Dedifferentiated amniotic fluid mesenchymal stem cell (primary cell): Measurements from ENCODE around the gene MAP2K5.
"Not testable (repeated sequence)": the region's sequence is repeated elsewhere in the genome, so short reads cannot be mapped to it uniquely, and the experiment has no call there.

Experiments
- DNase-seq: peaks from one replicate; pipeline ENCODE4 v3.0.0-alpha.2; 2016; ENCODE audit errors: extremely low spot score

Gene MAP2K5

DNA sequence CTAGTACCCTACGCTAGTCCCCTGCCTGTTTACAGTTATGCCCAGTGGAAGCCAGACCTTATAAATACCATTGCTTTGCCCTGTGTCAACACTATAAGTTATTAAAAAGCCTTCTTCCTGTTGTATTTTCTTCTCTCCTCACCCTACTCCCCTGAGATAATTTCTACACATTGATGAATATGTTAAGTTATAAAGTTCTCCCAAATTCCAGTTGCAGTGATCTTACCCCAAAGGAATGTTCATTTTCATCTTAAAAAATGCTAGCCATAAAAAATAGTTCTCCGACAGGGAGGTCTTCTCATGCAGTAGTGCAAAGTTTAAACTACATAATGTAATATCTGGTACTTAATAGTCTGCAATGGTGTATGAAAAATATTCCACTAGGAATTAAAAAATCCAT lies 58.6 kb downstream of the MAP2K5 start:
- no peak for DNase-seq

DNA sequence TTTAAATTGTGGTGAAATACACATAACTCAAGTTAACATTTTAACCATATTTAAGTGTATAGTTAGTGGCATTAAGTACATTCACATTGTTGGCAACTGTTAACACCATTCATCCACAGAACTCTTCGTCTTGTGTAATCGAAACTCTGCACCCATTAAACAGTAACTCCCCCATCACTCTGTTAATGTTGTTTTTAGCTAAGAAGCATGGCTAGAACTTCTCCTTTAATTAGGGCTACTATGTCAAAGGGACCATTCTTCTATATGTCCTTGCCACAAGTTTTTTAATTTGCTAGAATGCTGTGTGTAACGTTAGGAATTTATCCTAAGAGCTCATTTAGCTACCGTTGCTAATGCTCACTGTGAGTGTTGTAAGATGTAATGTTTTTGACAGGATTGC lies 60.6 kb downstream of the MAP2K5 start:
- DNase-seq, result no peak

DNA sequence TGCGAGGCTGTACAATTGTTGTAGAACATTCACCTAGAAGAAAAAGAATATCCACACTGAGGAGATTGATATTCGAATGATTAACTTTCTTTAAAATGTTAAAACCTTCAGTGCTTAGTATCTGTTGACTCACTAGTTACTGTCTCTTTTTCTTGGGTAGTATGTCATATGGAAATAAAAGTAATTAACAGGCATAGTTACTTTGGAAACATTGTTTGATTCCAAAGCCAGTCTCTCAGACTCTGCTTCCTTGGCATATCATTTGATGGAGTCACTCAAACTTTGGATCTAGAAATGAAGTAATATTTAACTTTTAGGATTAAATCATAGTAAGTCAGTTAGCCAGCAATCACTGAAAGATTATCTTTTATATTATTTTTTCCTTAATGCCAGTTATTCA lies 63.4 kb downstream of the MAP2K5 start:
- no peak for DNase-seq

DNA sequence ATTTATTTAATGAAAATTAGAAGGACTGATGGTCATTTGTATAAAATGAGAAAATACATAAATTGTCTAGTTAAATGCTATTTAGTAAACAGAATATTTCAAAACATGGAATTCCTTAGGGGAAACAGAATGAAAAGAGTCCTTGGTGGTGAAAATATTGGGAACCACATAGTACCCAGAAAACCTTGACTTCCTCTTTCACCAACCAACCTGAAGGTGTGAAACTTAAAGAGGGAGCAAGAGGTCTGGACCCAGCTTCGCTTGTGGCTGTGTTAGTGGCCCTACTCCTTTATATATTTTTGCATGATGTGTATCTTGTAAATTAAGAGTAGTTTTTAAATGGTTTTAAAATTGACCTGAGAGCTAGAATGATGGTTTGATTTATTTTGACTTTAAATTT lies 64.2 kb downstream of the MAP2K5 start:
- DNase-seq, result no peak

DNA sequence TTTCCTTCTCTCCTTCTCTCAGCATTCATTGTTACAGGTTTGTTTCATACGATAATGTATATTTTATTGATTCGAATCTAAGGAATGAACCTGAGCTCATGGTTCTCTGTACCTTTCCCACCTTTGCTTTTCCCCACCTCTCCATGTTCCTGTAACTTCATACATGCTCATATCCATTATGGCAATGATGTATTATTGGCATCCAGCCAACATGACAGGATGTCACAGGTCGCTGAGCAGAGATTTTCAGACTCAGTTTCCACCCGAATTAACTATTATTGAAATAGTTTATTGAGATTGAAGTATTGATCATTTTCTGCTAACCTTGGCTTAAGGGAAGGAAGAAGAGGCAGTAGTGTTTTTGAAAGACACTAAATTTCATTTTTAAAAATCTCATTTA lies 64.8 kb downstream of the MAP2K5 start:
- no peak for DNase-seq

DNA sequence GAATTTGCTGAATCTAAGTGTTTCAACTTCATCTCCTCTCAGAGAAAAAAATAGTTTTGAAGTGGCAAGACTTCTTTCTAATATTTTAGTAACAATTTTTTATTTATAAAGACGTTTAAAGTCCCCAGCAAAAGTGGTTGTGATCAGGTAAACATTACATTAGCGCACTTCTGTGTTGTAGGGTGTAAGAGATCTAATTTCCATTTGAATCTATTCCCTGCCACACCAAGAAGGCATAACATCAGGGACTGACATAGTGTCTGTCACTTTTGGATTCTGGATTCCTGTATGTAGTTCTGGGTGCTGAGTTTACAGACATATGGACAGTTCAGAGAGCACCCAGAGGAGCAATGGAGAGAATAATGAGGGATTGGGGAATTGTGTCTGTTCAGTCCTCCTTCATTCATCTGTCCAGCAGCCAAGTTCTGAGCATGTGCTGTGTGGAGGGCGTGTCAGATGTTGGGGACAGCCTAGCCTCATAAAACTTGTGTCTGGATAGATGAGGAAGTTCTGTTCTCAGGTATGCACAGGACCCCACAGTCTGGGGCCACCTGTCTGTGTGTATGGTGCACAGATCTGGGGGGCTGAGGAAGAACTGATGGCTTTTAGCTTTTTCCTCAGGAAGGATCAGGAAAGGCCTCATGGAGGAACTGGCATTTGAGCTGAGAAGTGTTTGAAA lies 65.6 kb downstream of the MAP2K5 start:
- no peak for DNase-seq

DNA sequence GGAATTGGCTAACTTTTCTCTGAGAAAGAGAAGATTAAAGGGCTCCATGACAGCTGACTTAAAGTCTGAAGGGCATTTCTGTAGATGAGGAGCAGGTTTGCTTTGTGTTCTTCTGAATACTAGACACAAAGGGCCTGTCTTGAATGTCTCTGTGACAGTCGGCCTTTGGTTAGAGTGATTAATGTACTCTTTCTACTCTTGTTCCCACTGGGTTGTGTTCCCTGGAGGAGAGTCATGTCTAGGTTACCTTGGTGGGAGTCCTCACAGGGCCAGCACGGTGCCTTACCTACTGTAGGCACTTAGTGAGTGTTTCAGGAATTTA lies 66.1 kb downstream of the MAP2K5 start:
- no peak for DNase-seq

DNA sequence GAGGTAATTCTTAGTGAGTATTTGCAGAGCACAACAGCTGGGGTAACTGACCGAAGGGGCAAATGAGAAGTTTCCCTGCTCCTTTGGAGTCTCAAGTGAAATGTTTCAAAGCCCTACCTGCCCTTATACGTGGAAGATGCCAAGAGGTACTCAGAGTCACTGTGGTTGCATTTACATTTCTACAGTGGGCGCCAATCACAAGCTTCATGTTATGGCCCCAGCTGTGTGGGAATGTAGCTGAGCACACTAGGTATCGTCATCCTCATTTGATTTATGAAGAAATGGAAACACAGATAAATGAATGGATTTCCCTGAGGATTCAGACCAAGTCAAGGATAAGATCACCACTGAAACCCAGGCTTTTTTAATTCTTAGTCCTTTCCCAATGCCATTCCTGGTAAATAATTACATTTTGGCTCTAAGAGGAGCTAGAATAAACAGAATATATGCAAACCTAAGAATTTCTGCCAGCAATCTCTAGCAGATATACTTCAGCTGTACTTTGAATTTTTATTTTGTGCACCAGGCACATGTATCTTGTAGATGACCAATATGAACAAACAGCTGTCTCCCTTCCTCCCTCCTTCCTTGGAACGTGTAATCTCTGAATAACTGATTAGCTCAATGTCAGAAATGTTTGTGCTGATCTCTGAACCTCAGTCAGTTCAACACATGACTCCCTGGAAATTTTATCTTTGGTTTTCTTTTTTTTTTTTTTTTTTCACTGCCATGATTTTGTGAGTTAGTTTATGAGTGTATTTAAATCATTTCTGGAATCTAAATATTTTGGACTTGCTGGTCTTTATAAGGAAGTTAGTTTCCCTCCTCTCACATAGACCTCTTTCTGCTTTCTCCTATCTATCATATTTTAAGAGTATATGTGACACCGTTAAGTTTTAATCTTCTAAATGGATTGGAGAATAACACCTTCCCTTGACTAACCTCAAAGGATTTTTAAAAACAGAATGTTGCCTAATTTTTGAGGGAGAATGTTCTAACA lies 69.2 kb downstream of the MAP2K5 start:
- no peak for DNase-seq

DNA sequence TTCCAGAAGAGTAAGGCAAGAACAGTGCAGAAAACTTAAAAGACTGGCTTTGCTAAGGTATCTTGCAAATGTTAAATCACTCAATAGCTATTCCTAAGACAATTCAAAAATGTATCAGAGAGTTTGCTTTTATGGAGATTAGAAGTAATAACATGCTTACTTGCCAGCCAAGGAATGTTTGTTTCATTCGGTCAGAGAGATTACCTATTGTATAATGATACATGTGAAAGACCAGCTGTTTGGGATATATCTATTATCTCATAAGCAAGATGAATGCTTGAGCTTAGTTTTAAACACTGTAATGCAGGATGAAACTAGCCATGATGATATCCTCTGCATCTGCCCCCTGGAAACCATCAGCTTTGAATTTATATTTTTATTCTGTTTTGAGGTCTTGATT lies 70.7 kb downstream of the MAP2K5 start:
- no peak for DNase-seq

DNA sequence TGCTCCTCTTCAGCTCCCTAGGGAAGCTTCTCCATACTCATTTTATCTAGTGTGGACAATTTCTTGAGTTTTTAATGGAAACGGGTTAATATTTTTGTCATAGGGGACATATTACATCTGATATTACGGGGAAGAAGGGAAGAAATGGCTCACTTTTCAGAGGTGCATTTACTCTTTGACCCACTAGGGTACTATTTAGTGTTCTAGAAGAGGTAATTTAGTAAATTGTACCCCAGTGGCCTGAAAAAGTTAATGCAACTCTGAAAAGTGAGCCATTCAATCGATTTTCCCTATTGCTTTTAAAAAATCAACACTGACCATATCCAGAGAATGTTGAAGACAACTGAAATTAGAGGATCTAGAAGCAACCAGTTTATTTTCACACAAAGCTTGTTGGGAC lies 71.2 kb downstream of the MAP2K5 start:
- no peak for DNase-seq

DNA sequence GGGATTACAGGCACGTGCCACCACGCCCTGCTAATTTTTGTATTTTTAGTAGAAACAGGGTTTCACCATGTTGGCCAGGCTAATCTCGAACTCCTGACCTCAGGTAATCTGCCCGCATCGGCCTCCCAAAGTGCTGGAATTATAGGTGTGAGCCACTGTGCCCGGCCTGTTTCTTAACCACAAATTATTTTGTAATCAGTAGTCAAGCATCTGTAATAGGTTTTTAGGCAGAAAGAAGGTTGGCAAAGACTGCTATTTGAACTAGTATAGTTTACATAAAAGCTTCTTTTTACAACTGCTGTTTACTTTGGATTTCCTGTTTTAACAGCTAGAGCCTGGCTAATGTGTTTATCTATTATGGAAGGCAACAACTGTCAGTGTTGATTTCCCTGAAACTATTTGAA lies 72.6 kb downstream of the MAP2K5 start:
- DNase-seq, result not testable (repeated sequence)

DNA sequence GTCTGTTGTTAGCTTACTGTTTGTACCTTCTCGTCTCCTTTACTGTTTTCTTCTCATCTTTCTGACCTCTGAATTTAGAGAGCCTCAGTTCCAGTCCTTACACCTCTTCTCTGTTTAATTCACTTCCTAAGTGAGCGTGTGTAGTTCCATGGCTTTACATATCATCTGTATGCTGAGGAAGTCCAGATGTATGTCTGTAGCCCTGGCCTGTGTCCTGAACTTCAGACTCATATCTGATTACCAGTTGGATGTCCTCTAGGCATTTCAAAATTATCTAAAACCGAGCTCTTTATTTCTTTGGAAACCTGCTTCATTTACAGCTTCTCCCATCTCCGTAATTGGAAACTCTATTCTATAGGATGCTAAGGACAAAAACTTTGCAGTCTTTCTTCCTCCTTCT lies 75.8 kb downstream of the MAP2K5 start:
- no peak for DNase-seq

DNA sequence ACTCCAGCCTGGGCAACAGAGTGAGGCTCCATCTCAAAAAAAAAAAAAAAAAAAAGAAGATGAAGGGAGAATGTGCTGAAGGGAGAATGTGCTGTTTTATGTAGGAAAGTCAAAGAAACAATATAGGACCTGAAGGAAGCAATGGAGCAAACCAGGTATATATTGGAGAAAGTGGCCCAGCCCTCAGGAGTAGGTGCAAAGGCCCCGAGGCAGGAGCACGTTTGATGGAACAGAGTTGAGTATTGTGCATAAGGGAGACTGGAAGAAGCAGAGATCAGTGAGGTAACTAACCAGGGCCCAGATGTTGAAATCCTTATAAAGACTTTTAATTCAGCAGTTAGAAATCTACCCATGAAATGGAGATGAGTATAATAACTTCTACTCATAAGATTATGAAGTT lies 79.6 kb downstream of the MAP2K5 start:
- no peak for DNase-seq

DNA sequence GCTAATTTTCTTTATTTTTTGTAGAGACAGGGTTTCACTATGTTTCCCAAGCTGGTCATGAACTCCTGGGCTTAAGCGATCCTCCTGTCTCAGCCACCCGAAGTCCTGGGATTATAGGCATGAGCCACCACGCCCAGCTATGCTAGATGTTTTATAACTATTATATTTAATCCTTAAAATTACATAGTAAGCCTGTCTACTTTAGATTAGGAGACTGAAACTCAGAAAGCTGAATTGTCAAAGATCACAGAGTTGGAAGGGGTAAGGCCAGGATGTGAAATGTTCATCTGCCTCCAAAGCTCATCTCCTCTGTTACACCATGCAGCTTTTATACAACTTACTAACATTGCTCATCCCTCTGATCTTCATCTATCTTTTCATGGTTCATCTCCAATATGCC lies 89.8 kb downstream of the MAP2K5 start:
- no peak for DNase-seq

DNA sequence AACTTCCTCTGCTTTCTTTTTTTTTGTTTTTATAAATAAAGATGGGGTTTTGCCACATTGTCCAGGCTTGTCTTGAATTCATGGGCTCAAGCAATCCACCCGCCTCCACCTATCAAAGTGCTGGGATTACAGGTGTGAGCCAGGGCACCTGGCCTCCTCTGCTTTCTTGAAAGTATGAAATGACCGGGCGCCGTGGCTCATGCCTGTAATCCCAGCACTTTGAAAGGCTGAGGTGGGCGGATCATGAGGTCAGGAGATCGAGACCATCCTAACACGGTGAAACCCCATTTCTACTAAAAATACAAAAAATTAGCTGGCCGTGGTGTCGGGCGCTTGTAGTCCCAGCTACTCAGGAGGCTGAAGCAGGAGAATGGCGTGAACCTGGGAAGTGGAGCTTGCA lies 93.4 kb downstream of the MAP2K5 start:
- not testable (repeated sequence) for DNase-seq

DNA sequence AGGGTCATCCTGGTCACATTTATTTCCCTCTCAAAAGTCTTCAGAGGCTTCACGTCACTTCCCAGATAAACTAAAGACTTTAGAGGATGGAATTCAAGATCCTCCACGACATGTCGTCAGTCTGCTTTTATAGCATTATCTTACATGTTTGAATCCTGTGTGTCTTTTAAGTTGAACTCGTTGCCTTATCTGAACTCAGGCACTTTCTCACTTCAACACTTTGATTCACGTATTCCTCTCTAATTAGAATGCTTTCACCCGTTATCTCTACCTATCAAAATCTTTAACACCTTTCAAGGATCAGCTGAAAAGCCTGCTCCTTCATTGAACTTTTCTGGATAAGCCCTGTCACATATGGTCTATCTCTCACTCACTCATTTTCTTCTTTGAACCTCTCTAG lies 97.1 kb downstream of the MAP2K5 start:
- no peak for DNase-seq

DNA sequence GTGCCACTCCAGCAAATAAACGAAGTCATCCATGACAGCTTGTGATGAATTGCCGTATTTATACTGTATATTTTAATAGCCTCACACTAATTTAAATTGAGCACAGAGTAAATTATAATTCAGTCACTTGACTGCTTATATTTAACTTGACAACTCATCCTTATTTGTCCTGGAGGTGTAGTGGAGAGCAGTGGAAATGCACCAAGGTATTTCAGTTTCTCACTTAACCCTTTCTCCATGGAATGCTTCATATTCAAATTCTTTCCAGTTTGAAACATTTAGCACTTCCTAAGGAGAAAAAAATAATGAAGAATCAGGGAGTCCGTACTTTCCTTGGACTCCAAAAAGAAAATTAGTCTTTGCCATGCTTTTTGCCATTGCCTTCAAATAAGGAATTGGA lies 99.0 kb downstream of the MAP2K5 start:
- no peak for DNase-seq

DNA sequence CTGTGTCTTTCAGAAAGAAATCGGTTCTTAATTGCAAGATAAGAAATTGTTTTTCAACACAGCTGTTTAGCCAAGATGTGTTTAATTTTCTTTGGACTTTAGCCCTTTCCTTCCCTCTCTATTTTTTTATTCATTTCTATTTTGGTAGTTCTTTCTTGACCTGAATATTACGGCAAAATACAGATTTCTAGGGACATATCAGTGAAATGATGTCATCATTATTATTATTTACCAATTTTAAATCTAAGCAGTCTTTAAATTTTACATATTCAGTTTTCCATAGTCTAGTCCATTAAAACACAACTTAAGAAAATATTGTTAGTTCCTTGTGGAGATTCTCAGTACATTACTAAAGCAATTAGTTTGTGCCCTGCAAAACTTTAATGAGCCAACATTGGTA lies 104.3 kb downstream of the MAP2K5 start:
- DNase-seq, result no peak

DNA sequence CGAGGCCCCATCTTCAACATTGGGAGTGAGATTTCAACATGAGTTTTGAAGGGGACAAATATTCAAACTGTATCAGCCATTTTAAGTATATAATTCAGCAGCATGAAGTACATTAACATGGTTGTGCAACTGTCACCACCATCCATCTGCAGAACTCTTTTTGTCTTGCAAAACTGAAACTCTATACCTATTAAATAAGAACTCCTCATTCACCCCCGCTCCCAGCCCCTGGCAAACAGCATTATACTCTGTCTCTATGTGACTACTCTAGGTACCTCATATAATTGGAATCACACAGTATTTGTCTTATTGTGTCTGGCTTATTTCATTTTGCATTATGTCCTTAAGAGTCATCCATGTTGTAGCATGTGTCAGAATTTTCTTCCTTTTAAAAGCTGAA lies 110.1 kb downstream of the MAP2K5 start:
- no peak for DNase-seq

DNA sequence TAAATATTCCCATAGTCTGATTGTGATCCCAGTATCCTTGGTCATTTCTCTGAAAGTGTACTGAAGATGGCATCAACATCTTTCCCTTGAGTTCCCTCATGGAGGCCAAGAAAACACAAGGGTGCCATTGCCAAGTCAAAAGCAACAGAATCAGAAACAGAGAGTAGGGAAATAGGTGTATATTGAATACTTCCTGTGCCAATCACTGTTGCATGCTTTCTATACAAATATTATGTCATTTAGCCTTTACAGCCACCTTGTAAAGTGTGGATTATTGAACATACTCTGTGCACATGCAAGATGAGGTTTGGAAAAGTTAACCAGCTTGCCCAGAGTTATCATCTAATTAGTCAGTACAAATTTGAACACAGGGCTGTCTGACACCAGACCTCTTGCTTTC lies 117.9 kb downstream of the MAP2K5 start:
- no peak for DNase-seq

DNA sequence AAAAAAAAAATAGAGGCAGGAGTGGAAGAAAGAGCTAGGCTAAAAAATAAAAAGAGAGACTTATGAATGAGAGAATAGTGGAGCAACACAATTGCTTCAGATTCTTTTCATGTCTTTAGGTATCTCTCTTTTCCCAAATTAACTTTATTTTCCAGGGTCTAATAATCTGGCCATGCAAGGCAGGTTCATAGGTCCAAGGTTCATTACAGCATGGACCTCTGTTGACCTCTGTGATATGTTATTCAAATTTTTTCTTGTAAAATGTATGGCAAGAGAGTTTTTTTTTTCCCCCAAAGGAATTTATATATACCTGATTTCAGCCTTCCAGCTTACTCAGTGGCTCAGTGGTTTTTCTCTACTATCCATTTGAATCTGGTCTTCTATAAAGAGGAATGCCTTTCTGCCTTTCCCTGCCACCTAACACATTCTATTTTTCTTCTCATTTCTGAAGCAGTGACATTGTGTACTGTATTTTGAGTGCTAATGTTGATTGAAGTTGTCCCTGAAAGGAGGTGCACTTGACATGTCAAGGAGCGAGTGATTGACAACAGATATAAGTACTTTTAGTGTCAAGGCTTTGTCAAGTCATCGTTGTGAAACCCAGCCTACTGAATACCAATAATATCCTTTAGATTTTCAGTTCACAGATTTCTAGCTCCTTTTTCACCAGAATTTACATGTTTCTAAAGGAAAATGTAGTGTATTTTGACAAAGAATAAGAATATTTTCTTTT lies 118.5 kb downstream of the MAP2K5 start:
- DNase-seq, result no peak

DNA sequence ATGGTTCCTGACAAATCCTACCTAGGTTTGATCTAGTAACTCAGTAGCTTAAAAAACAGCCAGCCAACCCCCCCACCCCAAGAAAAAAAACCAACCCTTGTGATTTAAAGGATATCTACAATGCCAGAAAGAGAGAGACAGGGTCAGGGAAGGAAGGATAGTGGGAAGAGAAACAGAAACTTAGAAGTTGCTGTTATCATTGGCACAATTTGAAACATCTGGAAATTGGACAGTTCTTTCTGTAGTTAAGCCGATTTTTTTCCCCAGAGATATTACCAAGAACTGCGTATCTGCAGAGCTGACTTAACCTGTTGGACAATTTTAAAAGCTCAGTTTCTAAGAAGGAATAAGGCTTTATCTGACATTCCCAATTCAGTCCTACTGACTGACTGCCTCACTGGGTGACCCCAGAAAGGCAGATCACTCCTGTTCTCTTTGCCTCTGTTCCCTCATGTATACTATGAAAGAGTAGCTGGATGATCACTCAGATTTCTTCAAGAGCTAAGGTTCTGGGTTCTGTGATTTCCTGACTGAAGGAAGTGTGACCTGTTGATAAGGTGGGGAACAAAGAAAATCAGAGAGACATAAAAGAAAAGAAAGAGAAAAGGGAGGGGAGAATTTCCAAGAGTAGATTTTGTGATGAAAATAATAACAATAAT lies 128.3 kb downstream of the MAP2K5 start:
- DNase-seq, result no peak
